Measurements from ENCODE around the gene CYLC2.

Gene CYLC2, protein sequence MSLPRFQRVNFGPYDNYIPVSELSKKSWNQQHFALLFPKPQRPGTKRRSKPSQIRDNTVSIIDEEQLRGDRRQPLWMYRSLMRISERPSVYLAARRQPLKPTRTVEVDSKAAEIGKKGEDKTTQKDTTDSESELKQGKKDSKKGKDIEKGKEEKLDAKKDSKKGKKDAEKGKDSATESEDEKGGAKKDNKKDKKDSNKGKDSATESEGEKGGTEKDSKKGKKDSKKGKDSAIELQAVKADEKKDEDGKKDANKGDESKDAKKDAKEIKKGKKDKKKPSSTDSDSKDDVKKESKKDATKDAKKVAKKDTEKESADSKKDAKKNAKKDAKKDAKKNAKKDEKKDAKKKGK

GRCh38 chr9:102995033-102995432 is at the start of gene CYLC2:
Gene CYLC2, plus strand, starts transcription at chr9:102995333. Its CDS starts 48 bp downstream, at chr9:102995381.
- DNase-seq = no peak

DNA sequence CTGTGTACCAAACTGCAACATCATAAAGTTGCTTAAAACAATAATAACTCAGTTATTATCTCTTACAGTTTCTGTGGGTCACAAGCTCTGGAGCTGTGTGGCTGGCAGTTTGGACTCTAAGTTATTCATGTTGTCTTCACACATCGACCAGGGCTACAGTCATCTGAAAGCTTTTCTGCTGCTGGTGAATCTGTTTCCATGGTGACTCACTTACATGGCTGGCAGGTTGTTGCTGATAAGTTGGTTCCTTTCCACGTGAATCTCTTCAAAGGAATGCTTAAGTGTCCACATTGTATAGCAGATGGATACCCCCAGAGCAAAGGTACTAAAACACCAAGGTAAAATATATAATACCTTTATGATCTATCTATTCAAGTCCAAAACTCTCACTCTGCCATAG is 44.8 kb upstream of the CYLC2 start:
- no peak for DNase-seq

DNA sequence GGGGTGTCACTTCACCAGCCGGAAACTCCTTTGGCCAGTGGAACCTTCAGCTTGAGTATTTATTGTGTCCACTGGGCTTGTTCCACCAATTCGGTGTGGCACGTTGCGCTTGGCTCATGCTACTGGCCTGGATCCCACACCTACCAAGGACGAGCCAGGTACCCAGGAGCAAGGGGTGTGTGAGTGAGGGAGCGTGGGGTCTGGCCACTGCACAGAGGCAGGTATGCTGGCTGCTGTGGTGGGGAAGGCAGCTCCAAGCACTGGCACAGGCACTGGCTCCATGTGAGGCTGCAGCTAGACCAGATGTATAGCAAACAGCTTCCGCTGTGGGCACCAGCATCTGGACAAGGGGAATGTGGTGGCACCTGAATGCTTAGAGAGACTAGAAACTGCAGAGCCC is 28.1 kb upstream of the CYLC2 start:
- no peak for DNase-seq

GRCh38 chr9:102967979-102968378 is 27.2 kb upstream of the CYLC2 start:
- DNase-seq = no peak

GRCh38 chr9:102972780-102973179 is 22.4 kb upstream of the CYLC2 start:
- DNase-seq = no peak

DNA sequence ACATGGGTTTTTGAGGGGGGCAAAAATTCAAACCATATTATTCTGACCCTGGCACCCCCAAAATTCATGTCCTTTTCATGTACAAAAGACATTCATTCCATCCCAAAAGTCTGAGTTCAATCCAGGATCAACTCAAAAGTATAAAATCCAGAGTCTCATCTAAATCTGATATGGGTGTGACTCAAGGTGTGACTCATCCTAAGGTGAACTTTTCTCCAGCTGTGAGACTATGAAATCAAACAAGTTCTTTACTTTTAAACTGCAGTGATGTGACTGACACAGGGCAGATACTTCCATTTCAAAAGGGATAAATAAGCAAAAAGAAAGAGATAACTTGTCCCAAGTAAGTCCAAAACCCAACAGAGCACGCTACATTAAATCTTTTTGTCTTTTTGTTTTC is 20.6 kb upstream of the CYLC2 start:
- DNase-seq = no peak

DNA sequence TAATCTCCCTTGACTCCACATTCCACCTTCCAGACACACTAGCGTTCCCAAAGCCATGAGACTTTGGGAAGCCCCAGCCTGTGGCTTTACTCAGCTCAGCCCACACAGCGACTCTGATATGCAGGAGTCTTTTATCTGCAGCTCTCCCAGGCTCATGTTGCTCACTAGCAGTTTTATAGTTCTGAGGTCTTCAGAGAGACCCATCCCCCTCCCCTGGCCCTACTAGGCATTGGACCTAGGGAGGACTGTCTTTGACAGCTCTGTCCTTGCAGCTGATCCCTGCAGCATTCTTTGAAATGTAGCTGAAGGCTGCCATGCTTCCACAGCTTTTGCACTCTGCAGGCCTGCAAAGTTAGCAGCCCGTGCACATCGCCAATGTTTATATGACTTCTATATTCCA is 19.9 kb upstream of the CYLC2 start:
- DNase-seq = no peak

- DNase-seq = no peak
Measured at GRCh38 chr9:102985162-102985895, 9.8 kb upstream of the CYLC2 start.

- DNase-seq = no peak
Measured at GRCh38 chr9:102986425-102986824, 8.7 kb upstream of the CYLC2 start.

- DNase-seq = no peak
Measured at GRCh38 chr9:103003689-103004088, 8.6 kb downstream of the CYLC2 start.

- DNase-seq = no peak
Measured at GRCh38 chr9:103014242-103014641, 19.1 kb downstream of the CYLC2 start.

DNA sequence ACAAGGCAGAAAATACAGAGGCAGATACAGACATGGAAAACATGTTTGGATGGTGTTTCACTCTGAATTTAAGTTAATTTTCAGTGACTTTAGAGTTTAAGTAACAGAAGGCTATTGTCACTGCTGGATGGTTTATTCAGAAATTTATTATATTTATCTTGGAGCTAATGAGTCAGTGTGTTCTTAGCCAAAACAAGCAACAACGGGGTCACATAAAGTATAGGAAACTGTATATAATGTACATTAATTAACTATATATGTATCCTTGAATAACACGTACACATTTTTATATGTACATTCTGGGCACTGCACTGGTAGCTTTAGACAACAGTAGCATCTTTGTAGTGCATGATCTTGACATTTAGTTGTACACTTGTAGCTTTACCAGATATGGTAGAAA is 30.7 kb downstream of the CYLC2 start:
- no peak for DNase-seq

GRCh38 chr9:103037508-103038477 is 42.7 kb downstream of the CYLC2 start:
- no peak for DNase-seq

- DNase-seq = no peak
Measured at GRCh38 chr9:103041961-103042360, 46.8 kb downstream of the CYLC2 start.
